OCI-LY1 (cell line): ENCODE results near the gene ASIC4.

Source experiments
- CTCF ChIP-seq: fragments of 200-600 bp; sonication (generic), shearing (Covaris generic); IDR thresholded peaks from 2 replicates; pipeline ENCODE4 v1.5.1; 2017; ENCODE audit warnings: mild to moderate bottlenecking, antibody characterized with exemption, low read length, moderate library complexity, mixed read lengths
- EZH2 ChIP-seq: fragments of 200-600 bp; sonication (generic), shearing (Covaris generic); IDR thresholded peaks from 2 replicates; pipeline ENCODE4 v1.8.0; 2017; ENCODE audit warnings: borderline replicate concordance, mixed run types, mild to moderate bottlenecking, antibody characterized with exemption, low read length, moderate library complexity, mixed read lengths

- TF ChIP-seq EZH2 (no peak), CTCF (no peak)
These were observed 56.6 kb downstream of the ASIC4 start for GRCh38 chr2:219570924-219571310.
